ENCODE measurements around the gene EPS8.

The EPS8 gene

DNA sequence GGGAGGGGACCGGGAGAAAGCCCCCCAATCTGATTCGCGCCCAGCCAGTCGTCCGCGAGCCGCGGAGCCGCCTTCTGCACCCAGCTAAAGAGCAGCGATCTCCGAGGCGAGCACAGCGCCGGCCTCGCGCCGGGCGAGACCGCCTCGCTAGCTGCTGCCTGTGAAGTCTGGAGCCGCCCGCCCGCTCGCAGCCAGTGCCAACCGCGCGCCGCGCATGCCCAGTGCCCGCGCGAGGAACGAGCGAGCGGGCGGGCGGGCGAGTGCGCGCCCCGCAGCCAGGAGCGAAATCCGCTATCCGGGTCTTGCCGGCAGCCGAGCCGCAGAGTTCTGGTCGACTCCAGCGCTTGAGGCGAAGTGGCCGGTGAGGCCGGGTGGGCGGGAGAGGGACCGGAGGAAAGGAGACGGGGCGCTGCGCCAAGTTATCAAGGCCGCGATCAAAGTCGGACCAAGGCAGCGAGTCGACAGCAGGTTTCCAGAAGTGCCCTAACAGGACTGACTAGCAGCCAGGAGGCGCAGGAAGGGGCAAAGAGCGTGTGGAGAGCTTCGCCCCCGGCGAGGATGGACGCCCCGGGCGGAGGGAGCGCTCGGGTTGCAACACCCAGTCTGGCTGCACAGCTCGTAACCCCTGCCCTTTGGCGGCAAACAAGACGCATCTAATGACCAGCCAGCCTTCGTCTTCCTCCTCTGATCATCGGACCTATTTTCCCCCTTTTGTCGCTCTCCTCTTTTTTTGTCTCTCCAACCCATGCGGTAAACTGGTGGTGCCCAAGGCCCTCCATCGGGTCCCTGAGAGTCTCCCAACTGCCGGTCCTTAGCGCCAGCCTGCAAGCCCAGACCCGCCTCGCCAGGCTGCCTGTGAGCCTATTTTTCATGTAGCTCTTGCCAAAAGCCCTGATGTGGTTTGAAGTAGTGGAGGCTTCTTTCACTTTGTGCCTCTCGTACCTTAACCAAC lies at the start of gene EPS8:
Gene EPS8, minus strand, starts transcription at position 169 of the 952 bp plus-strand sequence. CDS start 106,437 bp downstream, outside the sequence.
- in situ Hi-C loops (cut with MboI; ENCODE audit: low sequenced_read_pairs) = no loop called here

DNA sequence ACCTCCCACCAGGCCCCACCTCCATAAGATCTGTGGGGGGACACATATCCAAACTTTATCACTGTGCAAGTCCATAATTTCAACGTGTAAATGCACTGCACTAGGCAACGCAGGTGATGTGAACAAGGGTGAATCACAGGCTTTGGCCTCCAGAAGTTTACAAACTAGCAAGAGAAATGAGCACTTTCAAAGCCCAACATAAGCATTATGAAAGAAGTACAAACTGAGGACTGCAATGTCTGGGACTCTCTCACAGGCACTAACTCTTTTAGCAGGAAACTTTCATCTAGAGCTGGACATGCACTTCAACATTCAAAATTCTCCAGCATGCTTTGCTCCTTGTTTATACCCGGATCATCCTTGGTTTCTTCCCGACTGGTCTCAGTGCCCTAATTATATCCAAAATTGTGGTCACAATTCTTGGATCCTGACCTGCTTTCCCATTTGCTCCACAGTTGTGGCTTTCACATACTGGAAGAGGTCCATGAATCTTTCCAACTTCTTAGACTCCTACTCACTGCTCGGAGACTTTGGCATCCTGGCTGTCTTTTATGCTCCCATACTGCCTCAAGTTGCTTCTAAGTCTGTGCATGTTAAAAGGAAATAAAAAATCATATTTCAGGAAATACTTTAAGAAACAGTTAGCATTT lies 48.1 kb upstream of the EPS8 start:
- in situ Hi-C loops (cut with MboI; ENCODE audit: low sequenced_read_pairs) = no loop called here

DNA sequence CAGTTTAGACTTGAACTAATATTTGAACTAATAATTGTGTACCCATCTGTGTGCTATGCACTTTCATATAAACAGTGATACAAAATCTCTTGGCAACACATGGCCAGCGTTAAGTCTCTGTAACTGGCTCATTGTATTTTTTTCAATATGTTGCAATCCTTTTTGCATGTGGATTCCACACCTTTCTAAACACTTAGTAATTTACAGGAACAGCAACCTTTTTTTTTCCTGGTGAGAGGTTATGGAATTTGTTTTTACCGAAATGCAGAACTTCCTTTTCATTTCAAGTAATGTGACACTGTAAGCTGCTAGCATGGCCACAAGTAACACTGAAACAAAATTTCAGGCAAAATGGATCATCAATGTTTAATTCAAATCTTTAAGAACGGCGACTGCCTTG lies 45.4 kb upstream of the EPS8 start:
- in situ Hi-C loops (cut with MboI; ENCODE audit: low sequenced_read_pairs) = no loop called here

DNA sequence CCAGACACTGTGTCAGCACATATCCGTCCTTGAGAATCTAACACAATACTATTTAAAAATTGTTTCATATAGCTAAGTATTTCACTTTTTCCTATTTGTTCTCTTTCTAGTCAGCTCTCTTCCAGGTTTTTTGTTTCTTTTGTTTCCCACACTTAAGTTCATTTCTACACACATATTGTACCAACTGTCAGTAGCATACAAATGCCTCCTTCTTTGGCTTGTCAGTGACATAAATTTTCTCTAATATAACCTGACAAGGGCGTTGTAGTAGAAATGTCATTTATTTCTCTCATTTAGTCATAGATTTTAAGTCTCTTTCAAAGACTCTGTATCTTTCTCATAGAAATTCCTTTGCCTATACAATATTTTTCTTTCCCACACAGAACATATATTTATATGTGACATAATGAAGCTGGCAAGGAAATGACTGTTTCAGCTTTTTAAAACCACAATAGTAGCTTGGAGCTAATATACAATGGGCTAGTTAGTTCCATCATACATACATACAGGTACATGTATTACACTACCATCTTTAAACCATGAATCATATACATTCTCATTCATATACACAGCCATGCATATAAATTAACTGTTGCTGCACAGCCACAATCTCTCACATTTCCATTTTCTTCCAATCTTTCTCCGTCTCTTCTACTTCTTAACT lies 42.3 kb upstream of the EPS8 start:
- in situ Hi-C loops (cut with MboI; ENCODE audit: low sequenced_read_pairs) = no loop called here

DNA sequence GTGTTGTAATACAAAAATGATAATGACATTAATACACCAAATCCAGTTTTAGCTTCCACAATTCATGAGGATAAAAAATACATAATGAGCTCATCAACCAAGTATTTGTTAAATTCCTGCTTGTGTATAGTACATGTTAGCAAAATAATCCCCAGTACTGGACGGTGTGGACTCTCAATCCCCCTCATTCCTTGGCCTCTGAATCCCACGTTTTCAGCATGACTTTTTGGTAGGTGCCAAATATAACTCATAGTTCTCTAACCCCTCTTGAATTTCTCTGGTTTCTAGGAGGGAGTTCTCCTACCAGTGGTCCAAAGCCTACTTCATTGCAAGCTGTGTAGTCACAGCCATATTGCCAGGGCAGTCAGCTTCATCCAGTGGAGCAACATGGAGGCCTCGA lies 41.4 kb upstream of the EPS8 start:
- in situ Hi-C loops (cut with MboI; ENCODE audit: low sequenced_read_pairs) = no loop called here

DNA sequence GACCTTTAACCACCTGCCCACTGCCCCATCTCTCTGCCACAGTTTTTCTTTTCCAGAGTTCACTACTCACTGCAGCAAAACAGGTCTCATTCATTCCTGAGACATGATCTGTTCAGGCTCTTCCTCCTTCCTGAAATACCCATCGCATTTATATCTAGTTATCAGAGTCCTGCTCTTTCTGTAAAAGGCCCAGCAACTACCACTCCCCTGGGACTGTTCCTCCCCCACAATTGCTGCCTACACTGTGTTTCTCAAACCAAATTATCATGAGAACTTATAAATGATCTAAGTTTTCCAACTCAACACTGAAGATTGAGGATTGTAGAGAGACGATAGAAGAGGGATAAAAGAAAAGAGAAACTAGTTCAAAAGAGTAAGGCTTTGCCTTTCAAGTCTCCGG lies 40.8 kb upstream of the EPS8 start:
- in situ Hi-C loops (cut with MboI; ENCODE audit: low sequenced_read_pairs) = no loop called here

DNA sequence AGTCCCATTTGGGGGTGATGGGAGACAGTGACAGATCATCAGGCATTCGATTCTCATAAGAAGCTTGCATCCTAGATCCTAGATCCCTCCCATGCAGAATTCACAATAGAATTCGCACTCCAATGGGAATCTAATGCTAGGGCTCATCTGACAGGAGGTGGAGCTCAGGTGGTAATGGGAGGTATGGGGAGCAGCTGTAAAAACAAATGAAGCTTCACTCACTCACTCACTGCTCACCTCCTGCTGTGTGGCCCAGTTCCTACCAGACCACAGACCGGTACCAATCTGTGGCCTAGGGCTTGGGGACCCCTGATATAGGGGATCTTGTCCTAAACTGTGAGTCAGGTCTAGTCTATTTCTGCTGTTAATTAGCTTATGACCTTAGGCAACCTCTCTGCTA lies 40.1 kb upstream of the EPS8 start:
- in situ Hi-C loops (cut with MboI; ENCODE audit: low sequenced_read_pairs) = no loop called here

DNA sequence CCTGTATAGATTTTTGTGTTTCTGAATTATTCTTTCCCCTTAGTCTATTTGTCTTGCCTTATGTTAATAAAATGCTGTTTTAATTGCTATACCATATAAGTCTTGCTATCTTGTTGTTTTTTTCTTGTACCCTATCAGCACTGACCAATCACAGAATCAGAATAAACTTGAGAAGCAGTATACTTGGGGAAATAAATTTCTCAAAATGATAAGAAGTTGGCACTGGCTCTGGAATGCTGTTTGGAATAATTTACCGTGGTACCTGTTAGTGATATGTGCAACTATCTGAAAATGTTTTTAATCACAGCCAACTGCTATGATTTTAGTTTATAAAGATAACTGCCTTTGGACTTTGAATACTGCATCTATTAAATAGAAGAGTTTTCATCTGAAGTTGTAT lies 37.9 kb upstream of the EPS8 start:
- in situ Hi-C loops (cut with MboI; ENCODE audit: low sequenced_read_pairs) = no loop called here

DNA sequence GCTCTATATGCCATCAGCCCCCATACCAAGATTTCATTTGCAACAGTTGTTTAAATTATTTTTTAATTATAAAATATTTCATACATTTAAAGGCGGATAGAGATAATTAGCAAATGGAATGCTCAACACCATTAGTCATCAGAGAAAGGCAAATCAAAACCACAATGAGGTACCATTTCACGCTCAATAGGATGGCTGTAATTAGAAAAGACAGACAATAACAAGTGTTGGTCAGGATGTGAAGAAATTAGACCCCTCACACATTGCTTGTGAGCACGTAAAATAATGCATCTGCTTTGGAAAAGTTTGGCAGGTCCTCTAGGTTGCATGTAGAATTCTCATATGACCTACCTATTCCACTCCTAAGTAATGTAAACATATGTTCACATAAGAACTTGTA lies 35.3 kb upstream of the EPS8 start:
- in situ Hi-C loops (cut with MboI; ENCODE audit: low sequenced_read_pairs) = no loop called here

DNA sequence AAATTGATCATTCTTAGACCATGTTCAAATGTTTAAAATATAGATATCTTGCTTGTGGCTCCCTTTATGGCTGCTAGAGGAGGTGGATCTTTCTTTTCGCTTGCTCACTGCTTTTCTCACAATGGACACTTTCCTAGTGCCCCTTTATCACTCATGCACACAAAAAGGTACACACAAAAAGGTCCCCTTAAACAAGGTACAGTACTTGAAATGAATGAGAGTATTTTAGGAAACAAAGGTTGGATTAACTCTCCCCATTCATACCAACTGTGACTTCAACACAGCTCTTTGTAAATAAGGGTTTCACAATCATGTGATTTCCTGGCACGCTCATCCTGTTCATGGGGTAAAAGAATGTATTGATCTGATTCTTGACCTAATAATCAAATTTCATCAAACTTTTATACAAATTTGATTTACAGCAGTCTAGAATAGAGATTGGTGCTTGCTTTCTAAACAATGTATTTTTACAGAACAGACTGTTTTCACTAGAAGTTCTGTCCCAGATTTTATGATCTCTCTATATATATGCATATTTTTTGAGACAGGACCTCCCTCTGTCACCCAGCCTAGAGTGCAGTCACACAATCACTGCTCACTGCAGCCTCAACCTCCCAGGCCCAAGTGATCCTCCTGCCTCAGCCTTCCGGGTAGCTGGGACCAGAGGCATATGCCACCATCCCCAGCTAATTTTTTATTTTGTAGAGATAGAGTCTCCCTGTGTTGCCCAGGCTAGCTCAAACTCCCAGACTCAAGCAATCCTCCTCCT lies 34.4 kb upstream of the EPS8 start:
- in situ Hi-C loops (cut with MboI; ENCODE audit: low sequenced_read_pairs) = no loop called here

DNA sequence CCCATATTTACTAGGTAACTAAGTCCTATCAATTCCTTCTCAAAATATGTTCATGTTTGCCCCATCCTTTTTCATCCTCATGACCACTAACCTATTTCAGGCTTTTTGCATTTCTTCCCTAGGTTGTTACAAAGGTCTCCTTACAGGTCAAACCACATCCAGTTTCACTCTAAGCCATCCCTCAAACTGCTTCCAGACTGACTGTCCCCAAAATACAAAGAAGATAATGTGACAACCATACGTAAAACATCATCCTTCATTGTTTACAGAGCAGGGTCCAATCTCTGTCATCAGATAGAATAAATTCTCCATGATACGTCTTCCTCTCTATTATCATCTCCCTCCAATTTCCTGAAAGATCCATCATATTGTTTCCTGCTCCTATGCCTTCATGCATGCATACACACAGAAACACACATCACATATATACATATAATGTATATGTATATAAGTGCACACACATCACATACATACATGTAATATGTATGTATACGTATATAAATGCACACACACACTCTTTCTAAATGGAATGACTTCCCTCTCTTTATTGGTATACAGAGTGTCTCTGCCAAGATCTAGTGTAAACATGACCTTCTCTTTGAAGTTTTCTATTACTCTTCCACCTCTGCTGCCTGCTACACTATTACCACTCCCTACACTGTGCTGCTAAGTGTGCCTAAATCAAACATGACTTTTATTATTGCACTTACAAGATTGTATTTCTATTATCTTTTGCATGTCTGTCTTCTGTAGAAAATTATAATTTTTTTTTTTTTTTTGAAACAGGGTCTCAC lies 30.7 kb upstream of the EPS8 start:
- in situ Hi-C loops (cut with MboI; ENCODE audit: low sequenced_read_pairs) = no loop called here

DNA sequence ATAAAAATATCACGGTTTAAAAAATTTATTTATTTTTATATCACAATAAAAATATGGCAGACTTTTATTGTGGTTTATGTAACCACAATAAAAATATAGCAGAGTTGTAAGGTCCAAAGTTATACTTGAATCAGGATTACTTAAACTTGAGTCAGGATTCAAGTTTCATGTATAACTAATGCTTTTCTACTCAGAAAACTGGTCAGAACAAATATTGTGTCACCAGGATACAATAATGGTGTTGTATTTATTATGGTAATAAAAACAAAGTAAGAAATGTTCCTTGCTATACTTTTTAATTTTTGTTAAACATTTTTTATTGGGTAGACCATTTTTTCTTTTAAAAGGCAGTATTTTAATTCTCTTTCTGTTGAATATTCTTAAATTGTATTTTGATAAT lies 29.2 kb upstream of the EPS8 start:
- in situ Hi-C loops (cut with MboI; ENCODE audit: low sequenced_read_pairs) = no loop called here

DNA sequence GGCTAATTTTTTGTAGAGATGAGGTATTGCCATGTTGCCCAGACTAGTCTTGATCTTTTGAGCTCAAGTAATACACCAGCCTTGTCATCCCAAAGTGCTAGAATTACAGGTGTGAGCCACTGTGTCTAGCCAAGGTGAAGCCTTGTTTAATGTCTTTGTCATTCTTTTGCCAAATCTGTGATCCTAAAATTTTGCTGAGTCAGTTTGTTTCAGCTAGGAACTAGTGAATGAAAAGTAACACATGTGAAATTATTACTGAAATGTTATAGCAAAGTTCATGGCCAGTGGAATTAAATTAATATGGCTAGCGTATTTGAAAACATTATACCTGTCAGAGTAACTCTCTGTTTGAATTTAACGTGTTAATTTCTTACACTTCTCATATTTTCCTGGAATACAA lies 26.5 kb upstream of the EPS8 start:
- in situ Hi-C loops (cut with MboI; ENCODE audit: low sequenced_read_pairs) = no loop called here

DNA sequence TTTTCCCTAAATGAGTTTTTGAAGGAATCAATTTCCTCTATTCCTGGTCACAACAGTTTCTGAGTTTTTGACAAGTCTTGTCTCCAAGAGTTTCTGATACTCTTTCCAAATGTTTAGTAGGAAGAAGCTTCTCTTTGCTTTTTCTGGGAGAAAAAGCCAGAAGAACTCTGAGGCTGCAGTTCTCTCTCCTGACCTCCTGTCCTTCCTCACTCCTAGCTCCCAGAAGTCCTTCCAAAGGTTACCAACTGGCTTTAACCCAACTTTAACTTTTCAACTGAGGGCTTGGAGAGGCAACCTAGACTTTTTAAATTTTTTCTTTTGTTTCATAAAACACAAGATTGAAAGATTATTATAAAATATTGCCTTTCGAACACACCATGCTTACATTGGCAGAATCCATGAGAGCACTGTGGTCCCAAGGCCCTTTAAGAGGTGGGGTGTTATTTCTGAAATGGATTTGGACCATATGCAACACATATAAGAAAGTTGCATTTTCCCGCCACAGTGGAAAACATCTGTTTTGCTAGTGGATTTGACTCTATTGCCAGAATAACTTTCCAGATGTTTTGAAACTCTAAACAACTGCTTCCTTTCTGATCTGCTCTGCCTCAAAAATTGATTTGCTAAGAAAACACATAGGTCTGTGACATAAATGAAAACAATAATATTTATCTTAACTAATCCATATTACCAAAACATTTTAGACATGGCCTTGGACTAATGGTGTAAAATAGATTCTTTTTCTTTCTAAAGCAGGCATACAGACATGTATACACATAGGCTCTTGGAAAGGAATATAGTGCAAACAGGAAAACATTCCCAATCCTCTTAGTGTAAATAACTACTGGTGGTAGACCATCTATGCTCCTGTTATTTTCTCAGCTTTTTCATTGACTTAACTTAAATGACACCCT lies 22.3 kb upstream of the EPS8 start:
- in situ Hi-C loops (cut with MboI; ENCODE audit: low sequenced_read_pairs) = no loop called here

DNA sequence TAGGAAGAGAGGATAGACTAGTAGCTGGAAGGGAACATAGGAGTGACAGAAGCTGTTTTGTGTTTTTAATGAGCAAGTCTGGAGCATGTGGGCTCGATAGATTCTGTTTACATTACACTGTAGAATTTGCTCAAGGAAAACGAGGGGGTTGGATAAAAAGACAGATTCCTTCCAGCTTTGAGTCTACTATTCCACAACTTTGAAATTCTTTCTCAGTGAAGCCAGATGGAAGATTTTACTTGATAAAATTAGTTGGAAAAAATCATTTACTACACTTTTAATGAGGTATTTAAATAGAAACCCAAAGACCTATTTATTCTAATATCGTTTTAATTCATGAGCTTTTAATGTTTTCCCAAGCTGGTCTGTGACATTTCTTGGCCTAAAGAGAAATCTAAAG lies 19.5 kb upstream of the EPS8 start:
- in situ Hi-C loops (cut with MboI; ENCODE audit: low sequenced_read_pairs) = no loop called here

DNA sequence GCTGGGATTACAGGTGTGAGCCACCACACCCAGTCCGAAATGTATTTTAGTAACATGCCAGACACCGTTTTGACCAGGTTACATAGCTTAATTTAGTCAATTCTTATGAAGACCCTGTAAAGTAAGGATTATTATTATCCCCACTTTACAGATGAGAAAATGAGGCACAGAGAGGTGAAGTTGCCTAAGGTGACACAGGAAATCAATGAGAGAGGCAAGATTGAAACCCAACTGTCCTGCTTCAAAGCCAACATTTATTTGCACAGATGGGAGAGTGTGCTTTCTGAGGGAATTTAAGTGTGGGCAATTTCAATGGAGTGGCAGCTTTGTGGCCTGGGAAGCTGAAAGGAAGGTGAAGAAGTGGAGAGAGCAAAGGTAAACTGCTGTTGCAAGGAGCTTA lies 19.1 kb upstream of the EPS8 start:
- in situ Hi-C loops (cut with MboI; ENCODE audit: low sequenced_read_pairs) = no loop called here

DNA sequence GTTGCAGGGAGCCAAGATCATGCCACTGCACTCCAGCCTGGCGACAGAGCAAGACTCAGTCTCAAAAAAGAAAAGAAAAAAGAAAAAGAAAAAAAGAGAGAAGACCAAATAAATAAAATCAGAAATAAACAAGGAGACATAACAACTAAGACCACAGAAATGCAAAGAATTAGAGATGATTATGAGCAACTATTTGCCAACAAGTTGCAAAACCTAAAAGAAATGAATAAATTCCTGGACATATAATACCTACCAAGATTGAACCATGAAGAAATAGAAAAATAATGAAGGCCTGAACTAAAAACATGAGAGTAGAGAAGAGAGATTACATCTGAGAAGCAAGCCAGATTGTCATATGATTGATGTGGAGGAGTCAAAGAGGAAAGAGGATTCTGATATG lies 17.6 kb upstream of the EPS8 start:
- in situ Hi-C loops (cut with MboI; ENCODE audit: low sequenced_read_pairs) = no loop called here

DNA sequence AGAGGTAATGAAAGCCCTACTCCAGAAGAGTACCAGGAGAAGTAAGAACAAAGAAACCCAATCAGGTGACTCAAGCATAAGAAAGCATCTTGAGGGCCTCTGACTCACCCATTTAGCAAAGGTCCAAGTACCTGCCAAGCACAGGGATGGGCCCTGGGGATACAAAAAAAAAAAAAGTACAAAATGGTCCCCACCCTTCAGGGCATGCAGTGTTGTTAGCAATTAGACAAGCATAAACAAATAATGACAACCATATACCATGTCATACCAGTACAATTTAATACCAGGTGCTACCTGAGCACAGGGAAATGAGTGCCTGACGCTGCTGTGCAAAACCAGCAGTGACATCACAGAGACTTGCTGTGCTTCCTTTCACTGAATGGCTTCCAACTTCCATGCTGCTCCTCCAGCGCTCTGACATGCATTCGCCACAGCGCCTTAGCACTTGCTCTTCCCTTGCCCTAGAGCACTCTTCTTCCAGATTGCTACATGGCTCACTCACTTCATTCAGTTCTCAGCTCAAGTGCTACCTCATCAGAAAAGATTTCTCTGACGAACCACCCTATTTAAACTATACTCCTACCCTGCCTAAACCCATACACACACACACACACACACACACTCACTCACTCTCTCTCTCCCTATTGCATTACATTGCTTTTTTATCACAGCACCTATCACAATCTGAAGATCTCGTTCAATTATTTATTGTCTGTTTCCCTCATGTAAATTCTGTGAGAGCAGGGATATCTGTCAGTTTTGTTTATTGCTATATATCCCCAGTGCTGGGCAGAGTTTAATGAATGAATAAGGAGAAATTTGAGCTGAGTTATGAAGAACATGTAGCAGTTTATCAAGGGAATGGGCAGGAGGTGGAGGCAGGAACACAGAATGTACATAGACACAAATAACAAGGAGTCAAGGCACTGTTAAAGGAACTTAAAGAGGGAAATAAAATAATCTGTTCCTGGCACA lies 12.9 kb upstream of the EPS8 start:
- in situ Hi-C loops (cut with MboI; ENCODE audit: low sequenced_read_pairs) = no loop called here

Data from HL-60/S4 (cell line).